GM12892 (cell line): ENCODE data around the gene ESR1.
A peak's percentile ranks its signal among the peaks of the same experiment; 100 is the strongest.
"Not testable (repeated sequence)": the region's sequence is repeated elsewhere in the genome, so short reads cannot be mapped to it uniquely, and the experiment has no call there.

Experiments used
- DNase-seq: peaks from one replicate; pipeline ENCODE4 v3.0.0; 2011; ENCODE audit not compliant: insufficient read length
- FAIRE-seq: peaks from 2 replicates; lab custom pipeline; 2011; peaks lifted over from hg19 to GRCh38; lab: Jason Lieb, UNC
- POLR2A ChIP-seq: IDR thresholded peaks from 2 replicates; pipeline ENCODE4 v1.6.1; 2011; ENCODE audit warnings: low read depth, low read length, control low read depth
- POLR2AphosphoS5 ChIP-seq: IDR thresholded peaks from 2 replicates; pipeline ENCODE4 v1.6.1; 2011; ENCODE audit warnings: low read depth, low read length, control low read depth
- TAF1 ChIP-seq: IDR thresholded peaks from 2 replicates; pipeline ENCODE4 v1.6.1; 2011; ENCODE audit warnings: low read depth, mild to moderate bottlenecking, control low read depth, low read length, borderline replicate concordance

The ESR1 gene

DNA sequence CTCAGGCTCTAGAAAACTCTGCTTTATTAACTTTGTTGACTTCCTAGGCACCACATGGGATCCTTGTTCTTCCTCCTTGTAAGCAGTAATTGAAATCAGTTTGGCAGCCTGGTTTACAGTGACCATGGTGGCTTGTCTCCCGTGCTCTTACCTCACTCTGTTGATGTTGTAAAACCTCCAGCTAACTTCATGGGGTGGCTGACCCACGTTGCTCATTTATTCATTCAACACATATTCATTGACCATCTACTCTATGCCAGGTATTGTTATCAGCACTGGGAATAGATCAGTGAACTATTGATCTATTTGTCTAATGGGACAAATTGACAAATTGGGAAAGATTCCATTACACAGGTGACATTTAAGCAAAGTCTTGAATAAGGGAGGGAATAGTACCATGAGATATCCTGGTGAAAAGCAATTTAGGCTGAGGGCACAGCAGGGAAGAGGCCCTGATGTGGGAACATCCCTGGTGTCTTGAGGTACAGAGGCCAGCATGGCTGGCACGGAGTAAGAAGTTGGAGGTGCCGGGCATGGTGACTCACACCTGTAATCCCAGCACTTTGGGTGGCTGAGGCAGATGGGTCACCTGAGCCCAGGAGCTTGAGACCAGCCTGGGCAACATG, 19.1 kb downstream of the ESR1 start:
- FAIRE-seq: no peak
- TF ChIP-seq TAF1: no peak
- no peak for DNase-seq

DNA sequence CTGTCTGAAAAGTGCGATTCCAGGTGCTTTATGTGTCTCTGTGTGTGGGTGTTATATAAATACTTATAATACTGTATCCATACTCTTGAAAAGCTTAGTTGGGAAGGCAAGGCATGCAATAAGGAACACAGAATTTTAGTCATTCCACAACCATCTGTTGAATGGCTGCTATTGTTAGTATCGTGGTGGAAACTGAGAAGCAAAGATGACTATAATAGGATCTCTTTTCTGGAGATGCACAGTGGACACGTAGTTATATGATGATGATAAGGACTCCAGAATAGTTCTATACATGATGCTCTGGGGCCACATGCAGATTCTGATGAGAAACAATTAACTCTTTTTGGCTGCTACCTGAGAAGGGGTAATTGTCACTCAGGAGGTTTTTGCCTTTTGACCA, 25.2 kb downstream of the ESR1 start:
- TF ChIP-seq POLR2AphosphoS5 (no peak), TAF1 (no peak), POLR2A (no peak)
- no peak for FAIRE-seq
- no peak for DNase-seq

DNA sequence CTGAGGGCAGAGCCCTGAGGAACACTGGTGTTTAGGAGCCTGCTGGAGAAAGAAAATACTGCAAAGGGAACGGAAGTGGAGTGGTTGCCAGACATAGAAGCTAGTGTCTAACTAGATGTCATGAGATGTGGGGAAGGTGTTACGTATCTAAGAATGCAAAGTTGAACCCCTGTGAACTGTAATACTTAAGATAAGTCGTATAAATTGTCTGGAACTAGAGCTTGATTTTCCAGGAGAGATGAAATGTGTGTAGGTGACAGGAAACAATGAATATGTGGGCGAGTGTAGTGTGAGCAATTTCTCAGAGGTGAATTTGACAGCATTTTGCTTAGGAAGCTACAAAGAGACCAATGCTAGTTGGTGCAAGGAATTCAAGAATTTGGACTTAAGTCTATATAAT, 27.9 kb downstream of the ESR1 start:
- TF ChIP-seq TAF1 (no peak), POLR2AphosphoS5 (no peak), POLR2A (no peak)
- DNase-seq (no peak), FAIRE-seq (no peak)

DNA sequence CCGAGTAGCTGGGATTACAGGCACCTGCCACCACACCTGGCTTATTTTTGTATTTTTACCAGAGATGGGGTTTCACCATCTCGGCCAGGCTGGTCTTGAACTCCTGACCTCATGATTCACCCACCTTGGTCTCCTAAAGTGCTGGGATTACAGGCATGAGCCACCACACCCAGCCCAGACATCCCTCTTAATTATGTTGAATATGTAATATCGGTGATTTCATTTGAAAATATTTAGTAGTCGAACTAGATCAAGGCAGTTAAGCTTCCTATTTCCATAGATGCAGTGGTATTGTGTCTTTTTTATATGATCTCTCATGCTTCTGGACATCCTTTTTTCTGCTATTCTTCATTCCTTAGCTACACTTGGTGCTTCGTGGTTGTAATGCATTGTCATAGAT, 29.7 kb downstream of the ESR1 start:
- DNase-seq (no peak), FAIRE-seq (no peak)
- no peak for TF ChIP-seq POLR2AphosphoS5
- no peak for TF ChIP-seq POLR2A
- no peak for TF ChIP-seq TAF1

DNA sequence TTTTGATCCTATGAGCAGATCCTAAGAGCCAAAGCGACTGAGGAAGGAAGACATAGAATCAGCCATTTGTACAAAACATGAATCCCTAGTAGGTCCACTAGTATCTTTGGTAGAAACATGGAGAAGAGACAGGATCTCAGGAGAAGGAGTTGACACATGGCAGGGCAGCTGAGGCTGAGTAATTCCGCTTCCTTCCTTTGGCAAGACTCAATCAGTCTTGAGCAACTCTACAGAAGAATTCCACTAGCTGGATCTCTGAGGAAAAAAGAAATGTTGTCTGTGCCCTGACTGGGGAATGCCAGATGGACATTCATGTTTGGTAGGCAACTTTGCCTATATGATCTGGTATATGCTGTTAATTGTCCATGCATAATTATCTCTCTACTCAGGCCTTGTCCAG, 35.3 kb downstream of the ESR1 start:
- FAIRE-seq (no peak), DNase-seq (no peak)
- TF ChIP-seq POLR2A: no peak
- no peak for TF ChIP-seq POLR2AphosphoS5
- TF ChIP-seq TAF1: no peak

DNA sequence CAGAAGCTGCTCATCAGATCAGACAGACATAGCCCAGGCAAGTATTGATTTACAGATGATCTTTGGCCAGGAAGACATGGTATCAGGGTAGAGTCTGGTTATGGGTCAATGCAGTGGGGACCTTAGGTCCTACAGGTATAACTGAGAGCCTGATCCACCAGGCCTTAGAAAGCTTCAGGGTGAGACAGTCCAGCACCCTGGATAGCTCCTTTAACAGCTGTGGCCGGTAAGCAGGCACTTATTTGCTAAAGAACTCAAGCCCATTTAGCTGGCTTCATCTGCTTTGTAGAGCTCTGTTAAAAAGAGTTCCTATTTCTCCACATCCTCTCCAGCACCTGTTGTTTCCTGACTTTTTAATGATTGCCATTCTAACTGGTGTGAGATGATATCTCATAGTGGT, 39.6 kb downstream of the ESR1 start:
- TF ChIP-seq POLR2A (no peak), TAF1 (no peak), POLR2AphosphoS5 (no peak)
- no peak for DNase-seq

DNA sequence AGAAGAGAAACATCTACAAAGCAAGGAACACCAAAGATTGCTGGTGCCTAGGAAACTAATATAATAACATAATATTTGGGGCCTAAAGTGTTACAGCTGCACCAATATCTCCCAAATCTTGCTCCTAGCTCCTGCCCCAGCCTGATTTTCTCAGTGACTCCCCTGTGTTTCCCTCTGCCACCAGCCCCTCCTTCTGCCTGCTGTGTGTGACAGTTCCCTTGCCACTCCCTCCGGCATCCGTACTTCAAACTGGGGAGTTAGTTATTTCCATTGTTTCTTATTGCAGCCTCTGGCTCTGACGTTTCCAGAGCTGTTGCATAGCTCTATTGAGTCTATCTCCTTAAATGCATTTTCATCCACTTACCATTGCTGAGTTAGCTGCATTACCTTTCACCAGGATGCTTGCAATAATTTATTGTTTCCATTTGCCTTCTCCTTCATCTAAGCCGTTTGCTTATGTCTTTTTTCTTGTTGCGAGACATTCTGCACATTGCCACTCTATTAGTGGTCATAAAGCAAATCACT, 43.1 kb downstream of the ESR1 start:
- TF ChIP-seq POLR2AphosphoS5 (no peak), POLR2A (no peak), TAF1 (no peak)
- no peak for DNase-seq
- FAIRE-seq: no peak

More for the DNA sequence above, 39.6 kb downstream of the ESR1 start:
- no peak for FAIRE-seq

DNA sequence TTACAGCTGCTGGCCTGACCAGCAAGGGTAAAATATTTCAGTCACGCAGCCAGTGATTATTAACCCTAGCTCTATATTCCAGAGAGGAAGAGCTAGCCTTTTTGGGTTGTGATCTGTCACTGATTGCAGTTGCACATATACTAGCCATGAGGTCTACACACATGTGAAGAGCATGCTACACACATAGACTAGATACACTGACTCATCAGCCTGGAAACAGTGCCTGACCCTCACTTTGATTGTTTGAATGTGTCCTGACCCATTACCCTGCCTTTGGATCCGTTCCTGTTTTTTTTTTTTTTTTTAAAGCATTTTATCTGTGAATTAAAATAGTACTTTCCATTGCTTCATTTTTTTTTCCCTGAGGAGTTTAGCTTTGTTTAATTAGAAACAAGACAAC, 50.8 kb downstream of the ESR1 start:
- FAIRE-seq (no peak), DNase-seq (no peak)
- TF ChIP-seq TAF1 (no peak), POLR2A (no peak), POLR2AphosphoS5 (no peak)

DNA sequence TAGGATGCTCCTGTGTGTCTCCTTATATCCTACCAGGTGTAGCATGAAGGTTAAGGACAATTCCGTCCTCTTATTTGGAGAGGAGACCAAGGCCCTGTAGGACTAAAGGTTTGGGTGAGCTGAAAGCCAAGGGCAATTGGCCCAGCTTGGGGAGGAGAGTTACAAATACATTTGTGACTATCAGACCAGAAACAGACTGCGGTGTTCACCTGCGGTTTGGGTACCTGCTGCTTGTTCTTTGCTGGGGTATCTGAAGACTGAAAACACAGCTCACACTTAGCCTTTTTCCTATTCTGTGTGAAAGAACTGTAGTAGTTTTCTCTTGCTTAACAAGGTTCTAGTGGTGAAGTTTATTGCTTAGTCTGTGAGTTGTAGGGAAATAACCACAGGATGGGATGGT, 55.0 kb downstream of the ESR1 start:
- no peak for DNase-seq
- FAIRE-seq: no peak
- TF ChIP-seq POLR2A (no peak), POLR2AphosphoS5 (no peak), TAF1 (no peak)

DNA sequence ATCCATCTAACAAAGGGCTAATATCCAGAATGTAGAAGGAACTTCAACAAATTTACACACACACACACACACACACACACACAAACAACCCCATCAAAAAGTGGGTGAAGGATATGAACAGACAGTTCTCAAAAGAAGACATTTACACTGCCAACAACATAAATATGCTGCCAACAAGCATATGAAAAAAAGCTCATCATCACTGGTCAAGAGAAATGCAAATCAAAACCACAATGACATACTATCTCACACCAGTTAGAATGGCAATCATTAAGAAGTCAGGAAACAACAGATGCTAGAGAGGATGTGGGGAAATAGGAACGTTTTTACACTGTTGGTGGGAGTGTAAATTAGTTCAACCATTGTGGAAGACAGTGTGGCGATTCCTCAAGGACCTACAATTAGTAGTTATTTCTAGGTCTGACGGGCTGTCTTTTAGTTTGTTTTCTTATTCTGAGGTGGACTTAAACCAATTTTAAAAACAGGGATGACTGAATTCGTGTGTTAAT, 59.9 kb downstream of the ESR1 start:
- DNase-seq: not testable (repeated sequence)
- FAIRE-seq: peak; percentile 50

DNA sequence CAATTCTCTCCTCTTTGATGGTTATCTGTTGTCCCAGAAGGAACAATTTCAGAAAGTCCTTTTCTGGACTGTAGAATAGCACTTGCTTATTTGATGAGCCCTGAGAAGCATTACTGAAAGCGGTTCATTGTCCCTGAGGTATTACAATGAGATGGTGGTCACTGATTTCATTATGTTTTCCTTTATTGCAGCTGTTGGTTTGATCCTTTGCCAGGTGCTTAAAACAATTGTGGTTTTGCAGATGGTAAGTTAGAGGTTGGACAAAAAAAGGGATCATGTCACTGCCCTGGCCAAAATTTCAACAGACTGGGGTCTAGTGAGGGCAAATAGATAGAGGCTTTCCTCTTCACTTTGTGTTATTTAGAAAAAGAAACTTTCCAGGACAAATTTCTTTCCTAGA, 61.9 kb downstream of the ESR1 start:
- FAIRE-seq (no peak), DNase-seq (no peak)
- no peak for TF ChIP-seq POLR2A

DNA sequence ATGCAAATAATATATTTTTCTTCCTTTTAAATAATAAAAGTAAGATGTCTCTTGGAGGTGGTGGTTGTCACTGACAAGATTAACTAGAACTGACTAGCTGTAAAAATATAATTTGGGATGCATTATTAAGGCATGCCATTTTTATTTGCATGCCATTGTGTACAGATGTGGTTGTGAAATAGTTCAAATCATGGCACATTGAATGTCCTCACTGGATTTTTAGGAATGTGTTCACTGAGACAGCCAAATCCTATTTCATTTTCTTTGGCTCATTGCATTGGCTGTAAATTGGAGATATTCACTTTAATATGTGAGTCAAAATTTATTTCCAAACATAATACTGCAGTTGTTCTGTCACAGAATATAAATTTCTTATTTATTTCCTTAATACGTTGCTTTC, 62.3 kb downstream of the ESR1 start:
- no peak for FAIRE-seq
- DNase-seq: no peak
- no peak for TF ChIP-seq POLR2AphosphoS5
- no peak for TF ChIP-seq POLR2A
- TF ChIP-seq TAF1: no peak

DNA sequence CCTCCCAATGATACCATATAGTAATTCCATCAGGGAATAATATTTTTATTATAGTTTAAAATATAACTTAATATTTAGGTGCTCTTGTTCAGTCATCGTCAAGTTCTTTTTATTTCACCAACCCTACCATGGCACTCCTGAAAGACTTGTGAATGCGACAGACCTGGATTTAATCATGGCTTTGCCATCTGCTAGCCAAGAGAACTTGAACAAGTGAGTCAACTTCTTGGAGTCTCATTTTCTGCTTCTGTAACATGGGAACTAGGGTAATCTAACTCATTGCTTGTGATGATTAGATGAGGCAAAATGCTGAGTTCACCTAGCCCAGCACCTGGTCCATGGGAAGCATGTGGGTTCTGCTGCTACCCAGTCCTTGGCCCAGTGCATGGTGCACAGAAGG, 62.9 kb downstream of the ESR1 start:
- DNase-seq (no peak), FAIRE-seq (no peak)
- TF ChIP-seq TAF1 (no peak), POLR2AphosphoS5 (no peak), POLR2A (no peak)
